ENCODE data around the gene NRF1. TPM values are rescaled to one million over a fixed set of nuclear protein-coding genes. Genes with fewer than 3 reads are reported as not detected.
"Not testable (repeated sequence)": the region's sequence is repeated elsewhere in the genome, so short reads cannot be mapped to it uniquely, and the experiment has no call there.

The NRF1 gene
- polyA plus RNA-seq, 5 donors: 21.3 to 27.2 (median 22.4) TPM

GRCh38 chr7:129605960-129606614, 5.4 kb upstream of the NRF1 start:
- no peak for DNase-seq

DNA sequence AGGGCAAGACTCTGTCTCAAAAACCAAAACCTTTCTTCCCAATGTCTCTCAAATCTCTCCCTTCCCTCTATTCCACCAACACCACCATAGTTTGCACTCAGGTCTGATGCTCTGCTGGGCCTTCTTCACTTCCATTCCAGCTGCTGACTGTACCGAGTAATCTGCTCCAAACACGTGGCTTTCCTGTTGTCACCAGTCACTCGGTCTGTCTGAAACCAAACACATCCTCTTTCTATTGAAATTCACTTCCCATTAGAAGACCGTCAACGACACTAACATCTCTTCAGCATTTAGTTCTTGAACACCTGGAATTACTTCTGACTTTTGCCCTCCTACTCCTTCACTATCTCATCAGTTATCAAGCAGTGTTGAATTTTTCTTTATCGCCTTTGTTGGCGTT, 4.7 kb upstream of the NRF1 start:
- no peak for DNase-seq

DNA sequence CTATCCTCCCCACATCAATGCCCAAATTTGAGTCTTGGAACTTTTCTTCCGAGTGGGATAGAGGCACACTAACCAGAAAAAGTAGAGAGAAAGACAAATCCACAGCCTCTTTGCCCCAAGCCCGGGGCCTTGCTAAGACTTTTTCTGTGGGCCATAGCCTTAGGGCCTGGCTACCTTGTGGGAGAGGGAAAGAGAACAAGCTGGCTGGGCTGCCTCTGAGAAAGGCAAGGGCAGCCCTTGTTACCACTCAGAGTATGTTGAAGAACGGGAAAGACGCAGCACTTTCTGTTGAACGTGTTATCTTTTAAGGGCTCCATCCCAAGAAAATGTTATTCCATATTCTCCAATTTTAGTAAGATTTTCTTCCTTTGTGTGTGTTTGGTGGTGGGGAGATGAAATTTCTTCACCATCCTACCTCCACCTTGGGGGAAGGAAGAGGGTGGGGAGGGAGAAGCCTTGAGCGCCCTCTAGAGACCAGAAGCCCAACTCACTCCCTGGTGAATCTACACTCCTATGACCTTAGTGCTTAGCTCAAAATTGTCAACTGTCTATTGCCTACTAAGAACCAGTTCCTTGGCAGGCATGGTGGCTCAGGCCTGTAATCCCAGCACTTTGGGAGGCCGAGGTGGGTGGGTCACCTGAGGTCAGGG, 3.9 kb upstream of the NRF1 start:
- DNase-seq: no peak

GRCh38 chr7:129609666-129610065, 1.9 kb upstream of the NRF1 start:
- no peak for DNase-seq

- DNase-seq: no peak
Observed at GRCh38 chr7:129610709-129611245, 743 bp upstream of the NRF1 start.

DNA sequence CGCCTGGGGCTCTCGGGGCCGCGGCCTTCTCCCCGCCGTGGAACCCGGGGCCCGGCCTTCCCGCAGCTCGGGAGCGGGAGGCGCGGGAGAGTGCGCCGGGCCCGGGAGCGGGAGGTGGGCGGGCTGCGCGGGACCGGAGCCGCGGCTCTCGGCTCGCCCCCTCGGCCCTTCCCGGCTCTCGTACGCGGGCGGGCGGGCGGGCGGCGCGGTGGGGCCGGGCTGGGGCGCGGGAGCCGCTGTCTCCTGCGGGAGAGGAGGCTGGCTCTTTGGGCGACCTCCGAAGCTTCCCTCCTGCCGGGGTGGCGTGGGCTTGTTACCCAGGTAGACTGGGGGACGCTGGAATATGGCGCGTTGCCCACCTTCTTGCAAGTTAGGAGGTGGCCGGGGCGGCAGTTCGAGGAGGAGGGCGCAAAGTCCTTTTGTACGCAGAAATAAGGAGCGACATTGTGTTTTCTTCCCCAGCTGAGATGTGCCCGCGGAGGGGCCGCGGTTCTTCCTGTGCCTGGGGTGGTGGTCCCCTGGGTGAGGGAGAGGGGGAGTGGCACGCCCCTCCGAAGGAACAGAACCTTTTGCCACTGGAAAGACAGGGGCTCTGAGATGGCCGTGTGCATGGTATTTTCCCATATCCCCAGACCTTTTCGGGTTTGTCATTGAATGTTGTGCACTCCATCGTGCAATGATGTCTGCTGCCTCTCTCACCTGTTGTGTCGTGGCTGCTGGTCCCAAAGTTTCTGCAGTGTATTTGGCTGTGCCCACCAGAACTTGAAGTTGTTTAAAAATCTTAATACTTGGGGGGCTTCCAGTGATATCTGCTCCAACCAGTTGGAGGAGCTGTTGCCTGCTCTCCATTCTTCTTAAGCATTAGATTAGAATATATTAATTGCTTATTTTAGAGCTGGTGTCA, 844 bp downstream of the NRF1 start:
- DNase-seq: peak in 1 of 2 donors; percentile 35

DNA sequence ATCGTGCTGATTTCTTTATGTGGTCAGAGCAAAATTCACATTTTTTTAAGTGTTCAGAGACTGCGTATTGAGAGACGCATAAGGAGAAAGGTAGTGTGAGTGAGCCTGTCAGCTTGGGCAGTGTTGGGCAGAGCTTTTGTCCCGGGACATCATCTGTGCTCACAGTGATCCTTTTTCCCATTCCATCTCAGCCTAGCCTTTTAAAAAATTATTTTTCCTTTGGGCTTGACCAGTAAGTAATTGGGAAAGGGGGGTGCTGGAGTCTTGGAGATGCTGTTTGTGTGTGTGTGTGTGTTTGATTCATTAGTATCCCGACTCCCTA, 1.5 kb downstream of the NRF1 start:
- no peak for DNase-seq

- no peak for DNase-seq
Observed at GRCh38 chr7:129615018-129615417, 3.5 kb downstream of the NRF1 start.

GRCh38 chr7:129616530-129616929, 5.0 kb downstream of the NRF1 start:
- DNase-seq: no peak

DNA sequence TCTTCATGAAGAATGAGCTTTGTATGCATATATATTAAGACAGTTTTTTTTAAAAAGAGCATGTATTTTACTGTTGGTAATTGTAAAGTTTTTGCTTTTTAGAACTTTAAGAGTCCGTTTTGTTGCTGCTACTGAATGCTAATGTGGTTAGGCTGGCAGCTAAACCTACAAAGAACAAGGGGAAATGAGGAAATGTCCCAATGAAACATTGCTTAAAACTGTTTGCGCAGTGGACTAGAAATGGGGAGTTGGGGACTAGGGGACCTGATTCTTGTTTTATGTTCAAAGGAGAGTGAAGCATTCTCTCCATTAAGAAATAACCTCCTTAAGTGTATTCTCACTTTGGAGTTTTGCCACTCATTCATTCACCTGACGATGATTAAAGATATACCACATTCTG, 5.7 kb downstream of the NRF1 start:
- DNase-seq: no peak

DNA sequence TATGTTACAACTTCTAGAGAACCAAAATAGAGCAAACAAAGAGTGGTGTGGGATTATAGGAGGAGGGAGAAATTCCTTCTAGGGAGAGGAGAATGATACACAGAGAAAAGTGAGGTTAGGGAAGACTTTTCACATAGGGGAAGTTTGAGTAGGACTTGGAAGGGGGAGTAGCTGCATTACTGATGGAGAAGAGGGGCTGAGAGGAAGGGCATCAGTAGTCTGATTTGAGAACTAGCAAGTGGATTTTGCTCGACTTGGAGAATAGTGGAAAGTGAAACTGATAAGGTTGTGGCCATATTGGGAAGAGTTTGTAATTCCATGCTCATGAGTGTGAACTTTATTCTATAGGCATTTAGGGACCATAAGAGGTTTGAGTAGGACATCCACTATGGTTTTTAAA, 6.1 kb downstream of the NRF1 start:
- DNase-seq: no peak

- DNase-seq: no peak
Observed at GRCh38 chr7:129626896-129627295, 15.4 kb downstream of the NRF1 start.

- no peak for DNase-seq
Observed at GRCh38 chr7:129630341-129630740, 18.8 kb downstream of the NRF1 start.

DNA sequence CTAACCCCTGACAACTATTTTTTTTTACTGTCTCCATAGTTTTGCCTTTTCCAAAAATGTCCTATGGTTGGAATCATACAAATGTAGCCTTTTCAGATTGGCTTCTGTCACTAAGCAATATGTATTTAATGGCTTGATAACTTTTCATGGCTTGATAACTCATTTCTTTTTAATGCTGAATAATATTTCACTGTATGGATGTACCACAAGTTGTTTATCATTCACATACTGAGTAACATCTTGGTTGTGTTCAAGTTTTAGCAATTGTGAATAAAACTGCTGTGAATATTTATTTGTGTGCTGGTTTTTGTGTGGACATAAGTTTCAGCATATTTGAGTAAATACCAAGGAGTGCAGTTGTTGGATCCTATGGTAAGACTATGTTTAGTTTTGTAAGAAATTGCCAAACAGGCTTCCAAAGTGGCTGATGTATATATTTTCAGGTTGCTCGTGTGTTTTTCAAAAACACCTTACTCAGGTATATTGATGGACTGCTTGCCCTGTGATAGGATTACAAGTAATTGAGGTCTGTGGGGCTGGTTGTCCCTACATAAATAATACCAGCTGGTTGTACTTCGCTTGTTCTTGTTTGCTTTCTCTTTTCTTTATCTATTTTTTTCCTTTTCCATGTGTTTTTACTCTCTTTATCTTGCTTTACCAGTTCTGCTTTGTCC, 23.0 kb downstream of the NRF1 start:
- no peak for DNase-seq

DNA sequence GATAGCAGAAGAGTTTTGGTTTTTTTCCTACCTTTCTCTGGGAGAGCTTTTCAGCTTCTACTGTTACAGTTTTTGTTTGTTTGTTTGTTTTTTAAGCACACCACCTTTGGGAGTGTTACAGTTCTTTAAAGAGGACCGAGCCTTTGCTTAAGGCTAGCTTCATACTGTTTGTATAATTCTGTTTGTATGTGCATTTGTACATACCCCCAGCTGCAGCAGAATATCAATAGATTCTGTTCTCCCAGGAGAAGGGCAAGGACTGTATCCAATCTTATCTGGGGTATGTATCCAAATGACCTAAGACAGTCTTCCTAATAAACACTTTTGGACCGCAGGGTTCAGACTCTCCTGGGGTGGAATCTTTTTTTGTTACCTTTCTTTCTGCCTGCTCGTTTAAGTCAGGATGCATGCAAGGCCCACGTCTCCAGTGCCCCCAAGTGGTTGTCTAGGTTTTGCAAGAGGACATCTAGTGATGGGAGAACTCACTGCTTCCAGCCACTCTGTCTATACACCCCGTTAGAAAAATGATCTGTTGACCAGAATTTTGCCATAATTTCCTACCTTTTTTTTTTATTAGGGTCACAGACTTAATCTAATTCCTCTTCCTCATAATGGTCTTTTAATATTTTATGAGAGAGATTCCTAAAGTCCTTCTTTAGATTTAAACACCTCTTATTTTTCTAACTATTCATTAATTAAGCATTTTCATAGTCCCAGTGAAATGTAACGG, 23.9 kb downstream of the NRF1 start:
- peak; percentile 12 to 21 for DNase-seq

- not testable (repeated sequence) for DNase-seq
Observed at GRCh38 chr7:129636030-129636550, 24.6 kb downstream of the NRF1 start.

GRCh38 chr7:129636641-129637040, 25.1 kb downstream of the NRF1 start:
- no peak for DNase-seq

DNA sequence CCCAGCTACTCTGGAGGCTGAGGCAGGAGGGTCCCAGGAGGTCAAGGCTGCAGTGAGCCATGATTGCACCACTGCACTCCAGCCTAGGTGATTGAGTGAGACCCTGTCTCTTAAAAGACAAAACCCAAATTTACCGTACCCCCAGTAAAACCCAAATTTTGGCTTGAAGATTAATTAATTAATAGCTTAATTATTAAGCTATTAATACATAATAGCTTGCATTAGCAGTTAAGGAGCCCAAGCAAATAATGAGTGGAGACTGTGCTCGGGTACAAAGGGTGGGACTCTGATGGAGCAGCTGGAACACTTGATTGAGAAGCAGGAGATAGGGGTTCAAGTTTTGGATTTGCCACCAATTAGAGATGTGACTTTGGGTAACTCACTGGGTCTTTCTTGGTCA, 28.9 kb downstream of the NRF1 start:
- DNase-seq: no peak

DNA sequence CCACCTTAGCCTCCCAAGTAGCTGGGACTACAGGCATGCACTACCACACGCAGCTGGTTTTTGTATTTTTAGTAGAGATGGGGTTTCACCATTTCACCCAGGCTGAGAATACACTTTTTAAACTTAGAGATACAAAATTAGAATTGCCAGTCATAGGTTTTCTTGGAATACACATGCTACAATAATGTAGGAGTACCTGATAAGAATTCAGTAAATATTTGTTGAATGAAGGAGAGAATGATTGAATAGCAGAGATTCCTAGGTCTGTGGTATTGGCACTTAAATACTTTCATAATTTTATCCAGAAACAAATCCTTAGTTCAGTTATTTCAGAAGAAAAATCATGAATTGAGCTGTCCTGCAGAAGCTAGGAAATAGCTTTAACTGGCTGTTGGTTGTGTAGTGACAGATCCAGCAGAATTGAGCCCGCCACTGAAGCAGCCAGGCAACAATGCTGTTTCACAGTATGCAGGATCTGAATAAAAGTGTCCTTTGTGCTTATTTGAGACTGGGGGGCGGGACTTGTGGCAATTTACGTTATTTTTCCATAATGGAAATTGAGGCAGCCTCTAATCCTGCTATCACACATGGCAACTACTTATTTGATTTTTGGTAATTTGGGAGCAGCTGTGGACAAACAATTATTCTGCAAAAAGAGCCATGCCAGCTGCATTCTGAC, 31.5 kb downstream of the NRF1 start:
- DNase-seq: no peak

GRCh38 chr7:129643550-129644170, 32.1 kb downstream of the NRF1 start:
- DNase-seq: no peak

All from right lung (tissue), 5 donors.